ENCODE measurements around the gene KLF12.

KLF12 gene

GRCh38 chr13:74114641-74115040 is 19.6 kb downstream of the KLF12 start:
- Histone ChIP-seq H3K4me3 (IDR thresholded peaks at IDR 0.05; ENCODE audit: insufficient read depth, low read depth, low read length) (no peak overlapping the region), H3K9ac (no peak overlapping the region), H3K4me2 (no peak overlapping the region), H3K79me2 (ENCODE audit: insufficient read depth, low read depth) (no peaks in the 10 kb centered on the region), H3K36me3 (ENCODE audit: insufficient read depth) (no peaks in the 10 kb centered on the region), H3K4me1 (ENCODE audit: low read depth, poor library complexity, severe bottlenecking) (no peaks in the 10 kb centered on the region), H2AFZ (ENCODE audit: low read depth) (no peak overlapping the region), H3K27ac (no peak overlapping the region), H3K27me3 (ENCODE audit: insufficient read depth, low read depth) (no peaks in the 10 kb centered on the region), H4K20me1 (ENCODE audit: insufficient read depth) (no peaks in the 10 kb centered on the region)
- TF ChIP-seq CTCF (conservative IDR thresholded peaks at IDR 0.05; ENCODE audit: low read depth, low read length), result no peak

- no peak overlapping the region for H3K4me2 ChIP-seq
- no peak overlapping the region for H3K27ac ChIP-seq
- no peaks in the 10 kb centered on the region for H3K4me1 ChIP-seq (ENCODE audit: low read depth, poor library complexity, severe bottlenecking)
- no peaks in the 10 kb centered on the region for H3K79me2 ChIP-seq (ENCODE audit: insufficient read depth, low read depth)
- H3K27me3 ChIP-seq (ENCODE audit: insufficient read depth, low read depth), result no peaks in the 10 kb centered on the region
- no peak overlapping the region for H2AFZ ChIP-seq (ENCODE audit: low read depth)
- no peaks in the 10 kb centered on the region for H3K36me3 ChIP-seq (ENCODE audit: insufficient read depth)
- H3K9ac ChIP-seq, result no peak overlapping the region
- TF ChIP-seq CTCF (conservative IDR thresholded peaks at IDR 0.05; ENCODE audit: low read depth, low read length), result no peak
- H4K20me1 ChIP-seq (ENCODE audit: insufficient read depth), result no peaks in the 10 kb centered on the region
- H3K4me3 ChIP-seq (IDR thresholded peaks at IDR 0.05; ENCODE audit: insufficient read depth, low read depth, low read length), result no peak overlapping the region
Measured at GRCh38 chr13:74114202-74114601, 20.0 kb downstream of the KLF12 start.

GRCh38 chr13:74111901-74112824 is 22.0 kb downstream of the KLF12 start:
- no peak overlapping the region for H2AFZ ChIP-seq (ENCODE audit: low read depth)
- H3K4me1 ChIP-seq (ENCODE audit: low read depth, poor library complexity, severe bottlenecking), result no peaks in the 10 kb centered on the region
- H3K4me3 ChIP-seq (IDR thresholded peaks at IDR 0.05; ENCODE audit: insufficient read depth, low read depth, low read length), result no peak overlapping the region
- no peak for TF ChIP-seq CTCF (conservative IDR thresholded peaks at IDR 0.05; ENCODE audit: low read depth, low read length)
- no peak overlapping the region for H3K9ac ChIP-seq
- H3K79me2 ChIP-seq (ENCODE audit: insufficient read depth, low read depth), result no peaks in the 10 kb centered on the region
- H3K27ac ChIP-seq, result no peak overlapping the region
- H3K27me3 ChIP-seq (ENCODE audit: insufficient read depth, low read depth), result no peaks in the 10 kb centered on the region
- no peaks in the 10 kb centered on the region for H3K36me3 ChIP-seq (ENCODE audit: insufficient read depth)
- no peak overlapping the region for H3K4me2 ChIP-seq
- H4K20me1 ChIP-seq (ENCODE audit: insufficient read depth), result no peaks in the 10 kb centered on the region

- Histone ChIP-seq H4K20me1 (ENCODE audit: insufficient read depth) (no peaks in the 10 kb centered on the region), H2AFZ (ENCODE audit: low read depth) (no peak overlapping the region), H3K36me3 (ENCODE audit: insufficient read depth) (no peaks in the 10 kb centered on the region), H3K27ac (no peak overlapping the region), H3K4me3 (IDR thresholded peaks at IDR 0.05; ENCODE audit: insufficient read depth, low read depth, low read length) (no peak overlapping the region), H3K79me2 (ENCODE audit: insufficient read depth, low read depth) (no peaks in the 10 kb centered on the region), H3K9ac (no peak overlapping the region), H3K4me1 (ENCODE audit: low read depth, poor library complexity, severe bottlenecking) (no peaks in the 10 kb centered on the region), H3K27me3 (ENCODE audit: insufficient read depth, low read depth) (no peaks in the 10 kb centered on the region), H3K4me2 (no peak overlapping the region)
- TF ChIP-seq CTCF (conservative IDR thresholded peaks at IDR 0.05; ENCODE audit: low read depth, low read length), result no peak
Measured at GRCh38 chr13:74111399-74111798, 22.8 kb downstream of the KLF12 start.
